Thoracic aorta (tissue), 2 donors: Measurements from ENCODE around the gene SULT1E1. TPM values are rescaled to one million over a fixed set of nuclear protein-coding genes. Genes with fewer than 3 reads are reported as not detected.

Experiments used
- ATAC-seq: fragments of 150-250 bp; one replicate; pipeline ENCODE4 v1.8.0; 2017; ENCODE audit warnings: low read depth; ENCODE audit not compliant: insufficient number of reproducible peaks, low FRiP score
- DNase-seq: peaks from one replicate; pipeline ENCODE4 v3.0.0-alpha.2; 2020; ENCODE audit warnings: low spot score
- H3K27ac ChIP-seq, 2 donors: fragments of 200-600 bp; sonication (generic); 1 replicate in 1 of 2; 2 replicates in 1 of 2; pipeline ENCODE4 v1.5.1; 2016; ENCODE audit warnings: mild to moderate bottlenecking in 2 of 2, moderate library complexity in 2 of 2
- H3K27me3 ChIP-seq: fragments of 200-600 bp; sonication (generic); replicated peaks from 2 replicates; pipeline ENCODE4 v1.6.0; 2016; ENCODE audit warnings: mild to moderate bottlenecking; ENCODE audit not compliant: insufficient read depth
- H3K36me3 ChIP-seq: fragments of 200-600 bp; sonication (generic); one replicate; pipeline ENCODE4 v1.5.1; 2016
- H3K4me1 ChIP-seq, 2 donors: fragments of 200-600 bp; sonication (generic); 1 replicate in 1 of 2; 2 replicates in 1 of 2; pipeline versions ENCODE4 v1.5.1 to v1.6.0; 2016; ENCODE audit warnings: low read depth in 2 of 2, mild to moderate bottlenecking in 1 of 2; ENCODE audit not compliant: control insufficient read depth in 1 of 2
- H3K4me3 ChIP-seq: fragments of 200-600 bp; sonication (generic); 2 replicates; pipeline ENCODE4 v1.5.1; 2016; ENCODE audit warnings: mild to moderate bottlenecking
- H3K9me3 ChIP-seq: fragments of 200-600 bp; sonication (generic); 2 replicates; pipeline ENCODE4 v1.5.1; 2016
- total RNA-seq, 2 donors: library from RNA; depleted of rRNA; stranded (reverse); fragments of >200 nt; gene quantifications; one replicate each; pipeline versions ENCODE4 v1.1.0 to v1.2.3, GENCODE V29; 2016
- TF ChIP-seq, protein P1 (sequence below): fragments of 200-600 bp; sonication (generic); IDR thresholded peaks from one replicate; pipeline ENCODE4 v1.5.1; 2019; ENCODE audit warnings: antibody characterized with exemption

The SULT1E1 gene
- total RNA-seq, 2 donors from 2014 or later, result 0.54 TPM; not detected in 1

DNA sequence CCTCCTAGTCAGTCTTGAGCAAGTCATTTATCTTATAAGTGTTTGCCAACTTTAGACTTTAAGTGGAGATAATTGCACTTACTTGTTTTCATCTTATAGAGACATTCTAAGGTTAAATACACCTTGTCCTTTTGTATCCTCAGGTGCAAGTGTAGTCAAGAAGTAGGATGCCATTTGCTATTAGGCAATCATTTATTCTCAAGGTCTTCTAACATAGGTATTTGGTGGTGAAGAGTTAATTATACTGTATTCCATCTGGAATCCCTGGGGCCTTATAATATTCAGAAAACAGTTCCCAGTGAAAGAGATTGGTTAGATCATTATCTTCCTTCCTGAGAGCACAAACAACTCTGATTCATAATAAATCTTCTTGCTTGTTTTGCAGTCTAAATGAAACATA lies 23.7 kb downstream of the SULT1E1 start:
- no peaks in the 10 kb centered on the region for H3K4me1 ChIP-seq
- no peak overlapping the region for H3K4me3 ChIP-seq
- DNase-seq, result no peak
- no peak overlapping the region for H3K27ac ChIP-seq
- no peaks in the 10 kb centered on the region for H3K36me3 ChIP-seq
- TF ChIP-seq, protein P1, sequence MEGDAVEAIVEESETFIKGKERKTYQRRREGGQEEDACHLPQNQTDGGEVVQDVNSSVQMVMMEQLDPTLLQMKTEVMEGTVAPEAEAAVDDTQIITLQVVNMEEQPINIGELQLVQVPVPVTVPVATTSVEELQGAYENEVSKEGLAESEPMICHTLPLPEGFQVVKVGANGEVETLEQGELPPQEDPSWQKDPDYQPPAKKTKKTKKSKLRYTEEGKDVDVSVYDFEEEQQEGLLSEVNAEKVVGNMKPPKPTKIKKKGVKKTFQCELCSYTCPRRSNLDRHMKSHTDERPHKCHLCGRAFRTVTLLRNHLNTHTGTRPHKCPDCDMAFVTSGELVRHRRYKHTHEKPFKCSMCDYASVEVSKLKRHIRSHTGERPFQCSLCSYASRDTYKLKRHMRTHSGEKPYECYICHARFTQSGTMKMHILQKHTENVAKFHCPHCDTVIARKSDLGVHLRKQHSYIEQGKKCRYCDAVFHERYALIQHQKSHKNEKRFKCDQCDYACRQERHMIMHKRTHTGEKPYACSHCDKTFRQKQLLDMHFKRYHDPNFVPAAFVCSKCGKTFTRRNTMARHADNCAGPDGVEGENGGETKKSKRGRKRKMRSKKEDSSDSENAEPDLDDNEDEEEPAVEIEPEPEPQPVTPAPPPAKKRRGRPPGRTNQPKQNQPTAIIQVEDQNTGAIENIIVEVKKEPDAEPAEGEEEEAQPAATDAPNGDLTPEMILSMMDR, result no peak
- no peaks in the 10 kb centered on the region for H3K27me3 ChIP-seq
- ATAC-seq, result no peak
- no peaks in the 10 kb centered on the region for H3K9me3 ChIP-seq

DNA sequence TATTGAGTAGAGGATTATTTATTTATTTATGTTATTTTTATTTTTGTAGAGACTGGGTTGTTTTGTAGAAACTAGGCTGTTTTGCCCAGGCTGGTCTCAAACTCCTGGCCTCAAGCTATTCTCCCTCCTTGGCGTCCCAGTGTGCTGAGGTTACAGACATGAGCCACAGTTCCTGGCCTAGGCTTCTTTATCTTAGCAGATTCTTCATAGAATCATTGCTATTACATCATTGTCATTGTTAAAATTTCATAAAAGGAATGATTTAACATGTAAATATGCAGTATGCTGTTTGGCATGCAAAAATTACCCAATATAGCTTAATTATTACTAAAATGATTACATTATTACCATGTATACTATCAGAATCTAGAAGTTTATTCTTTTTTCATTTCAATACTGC lies 24.2 kb downstream of the SULT1E1 start:
- Histone ChIP-seq H3K27ac (no peak overlapping the region), H3K4me1 (no peaks in the 10 kb centered on the region), H3K9me3 (no peaks in the 10 kb centered on the region), H3K27me3 (no peaks in the 10 kb centered on the region), H3K36me3 (no peaks in the 10 kb centered on the region), H3K4me3 (no peak overlapping the region)
- DNase-seq (no peak), ATAC-seq (no peak)
- TF ChIP-seq, protein P1, result no peak

DNA sequence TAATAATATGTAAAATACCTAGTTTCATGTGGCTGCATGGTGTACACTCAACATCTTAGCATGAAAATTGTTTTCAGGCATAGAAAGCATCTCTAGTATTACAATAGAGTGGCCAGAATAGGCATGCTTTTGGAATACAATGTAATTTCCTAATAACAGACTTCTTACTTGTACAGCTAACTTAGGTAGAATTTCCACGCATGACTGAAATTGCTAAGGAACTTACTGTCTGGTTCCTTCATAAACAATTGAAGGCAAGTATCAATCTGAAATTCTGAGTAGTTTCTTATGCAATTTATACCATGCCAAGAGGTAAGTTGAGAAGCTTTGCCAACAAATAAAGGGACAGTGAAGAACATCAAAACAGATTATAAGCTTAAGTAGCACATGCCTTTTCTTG lies 26.7 kb downstream of the SULT1E1 start:
- no peak for DNase-seq
- Histone ChIP-seq H3K36me3 (no peaks in the 10 kb centered on the region), H3K9me3 (no peaks in the 10 kb centered on the region), H3K4me3 (no peak overlapping the region), H3K4me1 (no peaks in the 10 kb centered on the region), H3K27me3 (no peaks in the 10 kb centered on the region), H3K27ac (no peak overlapping the region)
- TF ChIP-seq, protein P1, result no peak
- no peak for ATAC-seq

DNA sequence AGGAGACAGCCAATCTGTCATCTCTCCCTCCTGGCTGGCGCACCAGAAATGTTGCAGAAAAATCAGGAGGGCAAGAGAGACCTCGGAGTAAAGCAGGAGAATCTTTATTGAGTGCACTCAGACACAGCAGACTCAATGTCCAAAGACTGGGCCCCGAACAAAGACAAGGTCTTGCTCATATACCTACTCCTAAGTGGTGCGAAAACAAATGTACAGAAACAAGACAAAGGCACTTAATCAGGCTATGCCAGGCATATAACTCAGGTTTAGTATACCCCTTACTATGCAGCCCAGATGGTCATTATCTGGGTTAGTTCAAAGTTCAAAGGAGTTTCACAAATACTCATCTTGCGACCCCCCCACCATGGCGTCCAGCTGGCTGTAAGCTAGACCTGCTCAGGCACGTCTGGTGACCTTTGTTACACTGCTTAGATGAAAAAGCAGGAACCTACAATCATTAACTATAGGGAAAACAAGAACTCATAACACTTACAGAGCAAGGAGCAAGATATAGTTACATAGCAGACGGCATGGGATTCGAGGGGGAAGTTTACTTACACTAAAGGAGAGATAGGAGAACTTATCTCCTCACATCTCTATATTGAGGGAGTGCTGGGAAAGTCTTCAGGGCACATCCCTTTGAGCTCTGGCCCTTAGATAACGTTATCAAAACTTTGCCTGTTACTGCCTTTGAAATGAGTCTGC lies 27.5 kb downstream of the SULT1E1 start:
- no peak overlapping the region for H3K4me3 ChIP-seq
- H3K36me3 ChIP-seq, result no peaks in the 10 kb centered on the region
- H3K4me1 ChIP-seq, result no peaks in the 10 kb centered on the region
- H3K27ac ChIP-seq, result no peak overlapping the region
- H3K27me3 ChIP-seq, result no peaks in the 10 kb centered on the region
- DNase-seq (no peak), ATAC-seq (no peak)
- TF ChIP-seq, protein P1, result no peak
- no peaks in the 10 kb centered on the region for H3K9me3 ChIP-seq

DNA sequence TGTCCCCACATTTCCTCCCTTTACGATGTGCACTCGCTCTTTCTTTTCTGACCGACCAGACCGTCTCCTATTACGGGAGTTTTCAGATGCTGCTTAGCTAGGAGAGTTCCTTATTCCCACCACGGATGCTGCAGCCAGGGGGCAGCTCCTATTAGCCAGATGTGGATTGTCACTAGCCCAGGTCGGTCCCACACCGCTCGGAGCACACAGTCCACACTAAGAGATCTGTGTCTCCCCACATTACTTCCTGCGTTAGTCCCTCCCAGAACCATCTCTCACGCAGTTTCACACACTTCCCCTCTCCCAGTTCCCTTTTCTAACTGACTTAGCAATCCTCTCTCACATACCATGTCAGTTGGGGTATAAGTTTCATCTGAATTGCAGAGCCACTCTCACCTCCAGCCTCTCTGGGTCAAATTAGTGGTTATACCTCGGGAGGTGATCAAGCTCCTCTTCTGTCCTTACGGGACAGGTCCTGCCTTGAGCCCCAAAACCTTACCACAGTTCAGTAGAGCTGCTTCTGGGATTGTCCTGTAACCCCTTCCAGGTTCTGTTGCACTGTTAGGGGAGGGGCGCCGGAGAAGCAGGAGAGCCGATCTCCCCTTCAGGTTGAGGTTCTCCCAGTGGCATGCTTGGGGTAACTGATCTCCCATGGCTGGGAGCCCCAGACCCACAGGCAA lies 28.2 kb downstream of the SULT1E1 start:
- no peak for DNase-seq
- no peaks in the 10 kb centered on the region for H3K27me3 ChIP-seq

More for the DNA sequence above, 28.2 kb downstream of the SULT1E1 start:
- H3K4me3 ChIP-seq, result no peak overlapping the region
- no peaks in the 10 kb centered on the region for H3K9me3 ChIP-seq
- H3K27ac ChIP-seq, result no peak overlapping the region
- TF ChIP-seq, protein P1, result no peak
- ATAC-seq, result no peak
- H3K36me3 ChIP-seq, result no peaks in the 10 kb centered on the region
- H3K4me1 ChIP-seq, result no peaks in the 10 kb centered on the region
